A673 (cell line): ENCODE results near the gene PIGT. TPM values are rescaled to one million over a fixed set of nuclear protein-coding genes. Genes with fewer than 3 reads are reported as not detected.
A peak's percentile ranks its signal among the peaks of the same experiment; 100 is the strongest.

Experiments used
- BruUV-seq: library from RNA; stranded (reverse); fragments of 400-500 nt; replicated peaks from 2 replicates; lab custom pipeline; 2021; lab: Mats Ljungman, UMichigan
- CTCF ChIA-PET: fragments of 300-600 bp; sonication (Branson Sonifier 250); formaldehyde crosslinking; loops from one replicate; lab custom pipeline; 2022; ENCODE audit warnings: antibody characterized with exemption; lab: Charles Lee
- POLR2A ChIA-PET: fragments of 300-600 bp; sonication (Branson Sonifier 250); formaldehyde crosslinking; loops from one replicate; lab custom pipeline; 2022; ENCODE audit warnings: antibody characterized with exemption; ENCODE audit not compliant: low non-redundant PET; lab: Charles Lee
- DNase-seq: peaks from one replicate; pipeline ENCODE4 v3.0.0-alpha.2; 2015; ENCODE audit warnings: low spot score
- H3K27ac ChIP-seq: fragments of 200-600 bp; sonication (generic); 2 replicates; pipeline ENCODE4 v1.5.1; 2016; ENCODE audit warnings: mixed run types, low read depth, mild to moderate bottlenecking, mixed read lengths, antibody characterized with exemption, low read length; ENCODE audit not compliant: poor library complexity, severe bottlenecking
- H3K27me3 ChIP-seq: fragments of 200-600 bp; sonication (generic); replicated peaks from 2 replicates; pipeline ENCODE4 v1.6.1; 2017; ENCODE audit warnings: mixed run types, low read depth, mild to moderate bottlenecking, mixed read lengths, antibody characterized with exemption, low read length; ENCODE audit not compliant: insufficient read depth, poor library complexity
- H3K36me3 ChIP-seq: fragments of 200-600 bp; sonication (generic); 2 replicates; pipeline ENCODE4 v1.6.1; 2016; ENCODE audit warnings: mixed run types, mild to moderate bottlenecking, mixed read lengths, antibody characterized with exemption, low read length; ENCODE audit not compliant: insufficient read depth, poor library complexity, severe bottlenecking
- H3K4me1 ChIP-seq: fragments of 200-600 bp; sonication (generic); 2 replicates; pipeline ENCODE4 v1.6.1; 2017; ENCODE audit warnings: mixed run types, mild to moderate bottlenecking, mixed read lengths, antibody characterized with exemption, low read length; ENCODE audit not compliant: insufficient read depth, poor library complexity, severe bottlenecking
- H3K4me3 ChIP-seq: fragments of 200-600 bp; sonication (generic); 2 replicates; pipeline ENCODE4 v1.5.1; 2016; ENCODE audit warnings: low read depth, mixed run types, mild to moderate bottlenecking, mixed read lengths, low read length; ENCODE audit not compliant: poor library complexity, severe bottlenecking
- H3K9me3 ChIP-seq: fragments of 200-600 bp; sonication (generic); 2 replicates; pipeline ENCODE4 v1.6.1; 2016; ENCODE audit warnings: mixed run types, low read depth, mild to moderate bottlenecking, mixed read lengths, antibody characterized with exemption, low read length; ENCODE audit not compliant: poor library complexity, severe bottlenecking
- CTCF ChIP-seq: fragments of 300-800, 200-600 bp; sonication (generic); conservative IDR thresholded peaks from 2 replicates; pipeline ENCODE4 v1.5.1; 2017; ENCODE audit warnings: low read depth, mild to moderate bottlenecking, antibody characterized with exemption, low read length, moderate library complexity, mixed read lengths
- EZH2 ChIP-seq: fragments of 200-600 bp; sonication (generic); IDR thresholded peaks from 2 replicates; pipeline ENCODE4 v1.6.1; 2017; ENCODE audit warnings: borderline replicate concordance, low read depth, mild to moderate bottlenecking, mixed read lengths, antibody characterized with exemption, low read length; ENCODE audit not compliant: poor library complexity, severe bottlenecking
- intact Hi-C: fragments of 100-400 bp; cut with micrococcal nuclease; formaldehyde crosslinking; loops from one replicate; pipeline ENCODE4 v1.10.0; 2022; ENCODE audit not compliant: unreplicated experiment
- total RNA-seq: library from RNA; stranded (reverse); gene quantifications from 2 replicates; pipeline ENCODE4 v1.2.3, GENCODE V29; 2021

Gene PIGT
- total RNA-seq, 1 experiment from 2014 or later: 97.2 TPM

- Histone ChIP-seq H3K27me3 (peaks cover 74% of the 10 kb centered on the region), H3K9me3 (no peaks in the 10 kb centered on the region), H3K4me3 (no peak overlapping the region), H3K4me1 (peaks cover 4% of the 10 kb centered on the region), H3K27ac (no peak overlapping the region), H3K36me3 (no peaks in the 10 kb centered on the region)
- intact Hi-C loops: no loop called here
- no TSS peak for BruUV-seq
- no peak for DNase-seq
- ChIA-PET CTCF (no interaction called here), POLR2A (no interaction called here)
- TF ChIP-seq EZH2 (no peak), CTCF (no peak)
These were observed 51.2 kb downstream of the PIGT start for GRCh38 chr20:45467172-45467571.

- DNase-seq: no peak
- Histone ChIP-seq H3K4me1 (peaks cover 4% of the 10 kb centered on the region), H3K4me3 (no peak overlapping the region), H3K36me3 (no peaks in the 10 kb centered on the region), H3K9me3 (no peaks in the 10 kb centered on the region), H3K27ac (no peak overlapping the region), H3K27me3 (peaks cover 68% of the 10 kb centered on the region)
- TF ChIP-seq CTCF (no peak), EZH2 (no peak)
- ChIA-PET POLR2A (no interaction called here), CTCF (no interaction called here)
- BruUV-seq: no TSS peak
- intact Hi-C loops: no loop called here
These were observed 51.9 kb downstream of the PIGT start for GRCh38 chr20:45467861-45468260.

- Histone ChIP-seq H3K9me3 (no peaks in the 10 kb centered on the region), H3K36me3 (no peaks in the 10 kb centered on the region), H3K27me3 (peaks cover 52% of the 10 kb centered on the region), H3K4me1 (peaks cover 4% of the 10 kb centered on the region), H3K27ac (no peak within 1 kb of the TSS), H3K4me3 (peak within 1 kb of the TSS; percentile 38)
- DNase-seq: no peak
- ChIA-PET CTCF (no interaction called here), POLR2A (interaction anchor here (0.8 kb wide), 1 partner anchor 160 kb away, joined by 3 read pairs; the partner anchor contains the start of gene WFDC10A)
- no peak for TF ChIP-seq EZH2
- no peak for TF ChIP-seq CTCF
- BruUV-seq: no TSS peak
- intact Hi-C loops: no loop called here
These were observed 53.7 kb downstream of the PIGT start, which contains the start of gene WFDC2 for GRCh38 chr20:45469336-45470261. Gene WFDC2 (plus strand): TSS chr20:45469753. CDS start chr20:45469782, 29 bp downstream.
